ENCODE results near the gene RBBP8. TPM values are rescaled to one million over a fixed set of nuclear protein-coding genes. Genes with fewer than 3 reads are reported as not detected.

Gene RBBP8
- total and polyA plus RNA-seq, 2 experiments from 2014 or later, result 27.1 to 45.2 TPM

- H3K4me2 ChIP-seq (ENCODE audit: unreplicated experiment), result no peak overlapping the region
- no peak overlapping the region for H3K4me3 ChIP-seq
- H3K4me1 ChIP-seq (ENCODE audit: insufficient read depth), result peaks cover 7% of the 10 kb centered on the region; the same call in 1 of the 2 replicates
- peaks cover 11% of the 10 kb centered on the region; the same call in 1 of the 2 replicates for H3F3A ChIP-seq (ENCODE audit: insufficient read depth)
- 0 out of 2 replicates have a peak overlapping the region, but pooled peaks have one; percentile 12 for H2AFZ ChIP-seq
- H3K9ac ChIP-seq, result no peak overlapping the region
- H4K20me1 ChIP-seq (ENCODE audit: insufficient read depth), result no peaks in the 10 kb centered on the region
- no peaks in the 10 kb centered on the region for H3K9me2 ChIP-seq (ENCODE audit: insufficient read depth)
- in situ Hi-C loops (cut with MboI), result no loop called here
- no peaks in the 10 kb centered on the region for H3K27me3 ChIP-seq (replicated peaks; ENCODE audit: insufficient read depth)
- TF ChIP-seq EZH2 (IDR thresholded peaks at IDR 0.05; ENCODE audit: insufficient read depth, poor library complexity, severe bottlenecking), result no peak
- TF ChIP-seq EZH2phosphoT487 (IDR thresholded peaks at IDR 0.05; ENCODE audit: insufficient read depth, low read depth), result no peak
- peak; percentile 32 for DNase-seq
- no peak overlapping the region for H3K27ac ChIP-seq
- WGBS, 2 experiments (ENCODE audit: low coverage in 1 of 2, low lambda C conversion rate in 2 of 2, missing lambda C conversion rate in 2 of 2), result 30 to 31% methylated on average over 8 of the region's 8 CpGs
- H3K79me2 ChIP-seq (ENCODE audit: insufficient read depth), result no peaks in the 10 kb centered on the region
- H3K36me3 ChIP-seq (ENCODE audit: low read depth), result no peaks in the 10 kb centered on the region
- H3K9me3 ChIP-seq (ENCODE audit: low read depth), result no peaks in the 10 kb centered on the region
These were observed 141.0 kb downstream of the RBBP8 start for GRCh38 chr18:23073996-23074606.

MicroRNAs encoded within 50 kb of the gene (microRNA counts, 767-probe panel; counts per million panel counts)
- 447 counts per million, percentile 86 among the panel's probes with 10 or more counts for microRNA hsa-miR-4741

Small RNAs within 50 kb of the gene (small RNA-seq; reads per million reads assigned to genes)
- not detected for gene RF00019 (ENCODE audit: low read depth, low replicate concordance)
- not detected for gene RN7SL745P (ENCODE audit: low read depth, low replicate concordance)

Other genes starting within 250 kb of the RBBP8 start
- gene CABLES1, start 202.2 kb downstream of the RBBP8 start, total RNA-seq (2014; rRNA removed; shearing (Covaris generic)), result 5.7 and 8.9 TPM in 2 replicates
- 1.3 and 2.4 TPM in 2 replicates for gene CABLES1, start 202.2 kb downstream of the RBBP8 start, polyA plus RNA-seq (2016; fragmentation: Nextera tagmentation; extraction: Ambion mirVana)

Data from GM23248 (cell line).